ENCODE results near the gene CCL25. TPM values are rescaled to one million over a fixed set of nuclear protein-coding genes. Genes with fewer than 3 reads are reported as not detected.

CCL25 gene
- total and polyA plus RNA-seq, 2 of the 4 experiments (the other 2 are of a cell fraction), result not detected

DNA sequence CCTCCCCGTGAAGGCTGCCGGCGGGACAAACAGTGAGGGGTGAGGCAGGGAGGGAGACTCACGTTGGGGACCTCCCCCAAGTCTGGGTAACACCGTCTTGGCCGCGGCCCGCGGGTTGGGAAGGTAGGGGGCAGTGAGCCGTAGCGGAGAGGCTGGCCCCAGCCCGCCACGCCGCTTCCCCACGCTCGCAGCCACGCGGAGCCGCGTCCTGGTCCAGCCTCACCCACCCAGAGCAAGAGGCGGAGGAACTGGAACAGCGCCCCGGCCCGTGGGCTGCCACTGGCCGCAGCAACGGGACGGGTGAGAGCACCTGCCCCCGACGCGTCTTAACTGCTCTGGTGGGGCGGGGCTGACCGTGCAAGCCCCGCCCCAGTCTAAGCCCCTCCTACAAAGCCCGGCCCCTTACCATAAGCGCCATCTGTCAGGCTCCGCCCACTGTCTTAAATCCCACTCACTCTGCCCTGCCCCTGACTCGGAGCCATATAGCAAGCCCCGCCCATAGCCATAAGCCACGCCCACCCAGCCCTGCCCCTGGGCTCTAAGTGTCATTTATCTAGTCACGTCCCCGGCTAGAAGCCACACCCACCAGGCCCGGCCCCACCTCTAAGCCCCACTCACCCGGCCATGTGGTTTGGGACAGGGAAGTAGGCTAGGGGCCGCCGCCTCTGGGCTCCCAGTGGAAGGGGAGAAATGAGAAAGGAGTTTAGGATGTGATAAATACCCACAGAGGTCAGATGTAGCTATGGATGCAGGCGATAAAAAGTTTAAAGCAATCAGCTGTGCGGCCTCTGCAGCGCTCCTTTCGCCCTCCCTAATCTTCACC, 2.1 kb upstream of the CCL25 start:
- H3K9ac ChIP-seq (ENCODE audit: low read depth, low read length), result no peak overlapping the region
- H2AK5ac ChIP-seq (ENCODE audit: low read depth, low read length), result no peak overlapping the region
- dilution Hi-C loops (cut with HindIII; ENCODE audit: low sequenced_read_pairs, unreplicated experiment) (no loop called here), intact Hi-C loops (cut with micrococcal nuclease) (no loop called here), in situ Hi-C loops (cut with MboI; ENCODE audit: low sequenced_read_pairs) (no loop called here)
- H3K56ac ChIP-seq (ENCODE audit: extremely low read depth, insufficient read depth, low read length), result no peak overlapping the region
- WGBS, 2 experiments (ENCODE audit: extremely low coverage in 2 of 2, insufficient read length in 1 of 2), result 5% methylated on average over 18 of the region's 49 CpGs; no CpG with 5 or more reads in 1 of the 2 experiments
- H4K8ac ChIP-seq (ENCODE audit: low read depth in 2 of 2, low read length in 2 of 2), result no peak overlapping the region
- peak; percentile 55 for DNase-seq
- BruUV-seq (replicated peaks), result no TSS peak
- no peak overlapping the region for H3K14ac ChIP-seq (replicated peaks; ENCODE audit: low read depth, low read length)
- peak overlapping the region; percentile 82 for H2AFZ ChIP-seq (replicated peaks; ENCODE audit: low read length, poor library complexity)
- H4K5ac ChIP-seq (ENCODE audit: low read depth, low read length), result no peak overlapping the region
- H2AK9ac ChIP-seq (replicated peaks; ENCODE audit: low read depth, low read length, poor library complexity), result peak overlapping the region; percentile 37
- peak; percentile 96 for ATAC-seq (ENCODE audit: low read depth)
- no peak overlapping the region for H4K91ac ChIP-seq (ENCODE audit: insufficient read depth, low read depth, low read length)
- H3K27me3 ChIP-seq (ENCODE audit: control insufficient read depth, insufficient read depth, low read length), result peaks cover 21% of the 10 kb centered on the region; the same call in 1 of the 2 replicates
- no peak overlapping the region for H3K23ac ChIP-seq (ENCODE audit: low read depth, low read length)
- no peak overlapping the region; the same call in 1 of the 2 replicates for H3K4me3 ChIP-seq (ENCODE audit: insufficient read depth, low read depth, low read length)
- H2BK15ac ChIP-seq (ENCODE audit: low read depth, low read length), result no peak overlapping the region
- TF ChIP-seq SMC3 (IDR thresholded peaks at IDR 0.05; ENCODE audit: low read depth, low read length), result no peak
- TF ChIP-seq FOS (IDR thresholded peaks at IDR 0.05; ENCODE audit: low read depth, low read length), result no peak
- TF ChIP-seq NFE2L2 (IDR thresholded peaks at IDR 0.05; ENCODE audit: low read depth, low read length), result no peak
- no peak for TF ChIP-seq CEBPB (IDR thresholded peaks at IDR 0.05; ENCODE audit: low read depth, low read length)
- no peak for TF ChIP-seq BHLHE40 (IDR thresholded peaks at IDR 0.05; ENCODE audit: low read depth, low read length)
- H3K9me3 ChIP-seq (ENCODE audit: control insufficient read depth, insufficient read depth, low read length), result no peaks in the 10 kb centered on the region
- H3K18ac ChIP-seq (ENCODE audit: low read depth, low read length), result no peak overlapping the region
- CTCF ChIA-PET, result interaction anchor here (0.6 kb wide), 1 partner anchor 108 kb away, joined by 3 read pairs; no protein-coding TSS in a partner anchor
- H3K9me1 ChIP-seq (ENCODE audit: insufficient read depth, low read length), result no peaks in the 10 kb centered on the region
- POLR2A ChIA-PET (ENCODE audit: unreplicated experiment), result interaction anchor here (0.6 kb wide), 1 partner anchor 122 kb away, joined by 3 read pairs; no protein-coding TSS in a partner anchor
- H3K4me2 ChIP-seq (ENCODE audit: low read depth, low read length), result peak overlapping the region; percentile 42; the same call in 1 of the 2 replicates
- no peak overlapping the region for H3K4ac ChIP-seq (ENCODE audit: low read depth, low read length)
- no peak overlapping the region for H2BK120ac ChIP-seq (ENCODE audit: low read depth, low read length)
- H2BK20ac ChIP-seq (ENCODE audit: low read depth, low read length), result no peak overlapping the region
- no peaks in the 10 kb centered on the region for H4K20me1 ChIP-seq (ENCODE audit: insufficient read depth, low read length)
- H3K79me1 ChIP-seq (ENCODE audit: low read depth in 1 of 2, low read length in 2 of 2), result no peaks in the 10 kb centered on the region
- peaks cover 2% of the 10 kb centered on the region; the same call in 1 of the 2 replicates for H3K4me1 ChIP-seq (ENCODE audit: control insufficient read depth, insufficient read depth, low read length)
- no peaks in the 10 kb centered on the region for H3K36me3 ChIP-seq (ENCODE audit: control insufficient read depth, insufficient read depth, low read length)
- H2BK5ac ChIP-seq (ENCODE audit: low read depth, low read length, poor library complexity, severe bottlenecking), result no peak overlapping the region
- no peak overlapping the region for H3K27ac ChIP-seq (ENCODE audit: insufficient read depth, low read length)
